HG03060 (cell line): ENCODE results near the gene SLC22A31.

ENCODE experiments used
- ATAC-seq: cut with Tn5 transposase; IDR thresholded peaks from one replicate; pipeline ENCODE4 v1.9.1; 2021; ENCODE audit warnings: low read depth, moderate number of reproducible peaks; ENCODE audit not compliant: unreplicated experiment

The SLC22A31 gene

GRCh38 chr16:89217388-89218191 is 17.3 kb upstream of the SLC22A31 start, which contains the start of gene ZNF778:
Gene ZNF778 (plus strand): TSS chr16:89217703. CDS start chr16:89221128, 3,425 bp downstream.
- no peak for ATAC-seq

- no peak for ATAC-seq
These were observed 16.7 kb upstream of the SLC22A31 start for GRCh38 chr16:89217138-89217387.

GRCh38 chr16:89216315-89217137 is 16.2 kb upstream of the SLC22A31 start:
- ATAC-seq: no peak

- no peak for ATAC-seq
These were observed 10.7 kb upstream of the SLC22A31 start for GRCh38 chr16:89210904-89211515.

- no peak for ATAC-seq
These were observed 10.0 kb upstream of the SLC22A31 start for GRCh38 chr16:89210165-89210903.

GRCh38 chr16:89209522-89210044 is 9.2 kb upstream of the SLC22A31 start:
- ATAC-seq: no peak

GRCh38 chr16:89207993-89208392 is 7.7 kb upstream of the SLC22A31 start:
- ATAC-seq: no peak

- ATAC-seq: no peak
These were observed 2.3 kb upstream of the SLC22A31 start for GRCh38 chr16:89202422-89203215.

GRCh38 chr16:89201439-89202377 is 1.4 kb upstream of the SLC22A31 start:
- ATAC-seq: no peak

GRCh38 chr16:89200850-89201411 is 594 bp upstream of the SLC22A31 start:
- ATAC-seq: no peak

GRCh38 chr16:89199241-89200123 is 855 bp downstream of the SLC22A31 start:
- ATAC-seq: no peak

GRCh38 chr16:89198417-89199240 is 1.7 kb downstream of the SLC22A31 start:
- no peak for ATAC-seq

- no peak for ATAC-seq
These were observed 2.5 kb downstream of the SLC22A31 start for GRCh38 chr16:89197633-89198416.

- ATAC-seq: no peak
These were observed 3.2 kb downstream of the SLC22A31 start for GRCh38 chr16:89197033-89197632.

GRCh38 chr16:89195521-89196171 is 4.7 kb downstream of the SLC22A31 start:
- ATAC-seq: no peak
